Left renal cortex interstitium (tissue), 4 donors: ENCODE data around the gene WNT5B. TPM values are rescaled to one million over a fixed set of nuclear protein-coding genes. Genes with fewer than 3 reads are reported as not detected.
A peak's percentile ranks its signal among the peaks of the same experiment; 100 is the strongest.

Source experiments
- DNase-seq, 4 donors: peaks; one replicate each; pipeline ENCODE4 v3.0.0-alpha.2; 2013; ENCODE audit warnings: low read depth in 4 of 4, low spot score in 2 of 4, missing footprints in 1 of 4
- polyA plus RNA-seq, 4 donors: library from polyadenylated mRNA; unstranded; fragments of 120-200 nt; gene quantifications; one replicate each; pipeline ENCODE4 v1.2.1, GENCODE V29; 2013; ENCODE audit not compliant: insufficient read length in 4 of 4

WNT5B gene
- polyA plus RNA-seq, 4 donors = 5.2 to 10.7 (median 6.9) TPM

DNA sequence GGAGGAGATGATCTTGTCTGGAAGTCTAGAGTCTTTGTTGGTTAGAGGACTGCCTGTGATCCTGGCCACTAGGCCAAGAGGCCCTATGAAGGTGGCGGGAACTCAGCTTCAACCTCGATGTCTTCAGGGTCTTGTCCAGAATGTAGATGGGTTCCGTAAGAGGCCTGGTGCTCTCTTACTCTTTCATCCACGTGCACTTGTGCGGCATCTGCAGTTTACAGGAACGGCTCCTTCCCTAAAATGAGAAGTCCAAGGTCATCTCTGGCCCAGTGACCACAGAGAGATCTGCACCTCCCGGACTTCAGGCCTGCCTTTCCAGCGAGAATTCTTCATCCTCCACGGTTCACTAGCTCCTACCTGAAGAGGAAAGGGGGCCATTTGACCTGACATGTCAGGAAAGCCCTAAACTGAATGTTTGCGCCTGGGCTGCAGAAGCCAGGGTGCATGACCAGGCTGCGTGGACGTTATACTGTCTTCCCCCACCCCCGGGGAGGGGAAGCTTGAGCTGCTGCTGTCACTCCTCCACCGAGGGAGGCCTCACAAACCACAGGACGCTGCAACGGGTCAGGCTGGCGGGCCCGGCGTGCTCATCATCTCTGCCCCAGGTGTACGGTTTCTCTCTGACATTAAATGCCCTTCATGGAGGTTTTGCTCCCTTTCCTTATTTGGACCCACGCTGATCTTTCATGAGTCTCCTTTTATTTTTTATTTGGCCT is 17.7 kb downstream of the WNT5B start:
- DNase-seq = no peak

DNA sequence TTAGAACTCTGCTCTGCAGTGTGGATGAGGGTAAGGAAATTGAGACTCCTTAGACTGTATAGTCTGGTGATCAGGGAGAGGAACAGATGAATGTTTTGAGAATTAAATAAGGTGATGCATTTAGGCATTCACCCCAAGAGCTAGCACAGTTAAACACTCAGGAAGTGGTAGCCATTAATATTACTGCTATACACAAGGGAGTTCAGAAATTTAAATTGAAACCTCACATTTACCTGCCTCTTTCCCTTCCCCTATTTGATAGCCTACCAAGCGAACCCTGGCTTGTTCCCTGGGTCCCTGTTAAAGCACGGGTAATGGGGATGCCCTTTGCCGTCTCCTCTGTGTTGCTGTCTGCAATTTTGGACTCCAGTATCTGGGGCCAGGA is 18.2 kb downstream of the WNT5B start:
- no peak for DNase-seq

DNA sequence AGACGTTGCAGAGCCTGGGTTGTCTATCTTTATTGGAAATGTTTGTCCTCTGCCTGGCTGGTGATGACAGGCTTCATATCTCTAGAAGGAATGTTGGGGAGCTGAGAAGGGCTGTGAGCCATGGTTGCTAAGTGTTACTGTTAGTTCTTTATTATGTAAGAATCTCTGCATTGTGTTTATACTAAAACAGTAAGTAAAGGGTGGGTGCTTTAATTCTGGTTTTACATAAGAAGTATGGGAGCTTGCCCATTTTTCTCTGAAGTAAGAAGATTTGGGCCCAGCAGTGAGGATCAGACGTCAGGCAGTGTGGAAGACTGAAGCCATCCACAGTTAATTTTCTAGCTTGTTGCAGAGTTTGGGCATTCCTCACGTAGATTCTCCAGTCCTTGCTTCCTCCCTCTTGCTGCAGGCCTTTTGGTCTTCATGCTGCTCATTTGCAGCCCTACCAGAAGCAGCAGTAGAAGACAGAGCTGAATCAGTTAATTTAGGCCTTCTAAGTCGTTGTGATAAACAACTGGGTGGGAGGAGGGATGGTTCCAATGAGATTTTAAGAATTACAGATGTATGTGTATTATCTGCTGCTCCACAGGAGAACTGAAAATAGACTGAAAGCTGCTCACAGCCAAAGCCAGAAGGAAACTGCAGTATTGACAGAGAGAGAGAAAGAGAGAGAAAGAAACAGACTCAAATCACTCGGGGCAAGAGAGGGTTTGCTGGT is 21.4 kb downstream of the WNT5B start:
- no peak for DNase-seq

DNA sequence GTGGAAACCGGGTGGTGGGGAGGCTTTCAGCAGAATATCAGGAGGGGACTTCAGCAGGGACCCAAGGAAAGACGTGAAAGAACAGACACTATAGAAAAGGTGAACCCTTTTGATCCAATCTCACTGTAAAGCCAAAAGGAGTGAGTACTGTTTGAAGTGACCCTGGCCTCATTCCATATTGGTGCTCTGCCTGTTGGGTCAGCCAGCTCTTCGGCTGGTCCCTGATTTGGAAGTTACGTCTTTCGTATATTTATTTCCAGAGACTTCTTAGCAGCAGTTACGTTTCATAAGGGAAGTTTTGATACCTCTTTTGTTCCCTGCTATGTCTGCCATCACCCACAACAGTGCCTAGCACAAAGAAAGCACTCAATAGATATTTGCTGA is 21.9 kb downstream of the WNT5B start:
- DNase-seq = no peak

DNA sequence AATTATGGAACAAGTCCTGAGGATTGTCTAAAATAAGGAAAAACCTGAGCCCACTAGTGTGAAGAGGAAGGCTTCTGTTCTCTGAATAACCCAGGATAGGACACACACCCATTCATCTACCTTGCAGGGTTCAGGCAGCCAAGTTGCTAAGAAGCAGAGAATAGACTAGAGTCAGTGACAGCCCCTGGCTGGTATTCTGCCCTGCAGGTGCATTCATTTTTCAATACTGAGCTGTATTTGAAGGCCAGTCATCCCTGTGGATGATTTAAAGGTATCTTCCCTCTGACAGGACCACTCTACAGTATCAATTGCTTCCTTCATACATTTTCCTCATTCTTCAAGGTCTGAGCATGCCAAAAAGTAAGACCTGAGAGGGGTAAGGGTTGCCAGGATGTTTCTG is 22.9 kb downstream of the WNT5B start:
- DNase-seq = no peak

DNA sequence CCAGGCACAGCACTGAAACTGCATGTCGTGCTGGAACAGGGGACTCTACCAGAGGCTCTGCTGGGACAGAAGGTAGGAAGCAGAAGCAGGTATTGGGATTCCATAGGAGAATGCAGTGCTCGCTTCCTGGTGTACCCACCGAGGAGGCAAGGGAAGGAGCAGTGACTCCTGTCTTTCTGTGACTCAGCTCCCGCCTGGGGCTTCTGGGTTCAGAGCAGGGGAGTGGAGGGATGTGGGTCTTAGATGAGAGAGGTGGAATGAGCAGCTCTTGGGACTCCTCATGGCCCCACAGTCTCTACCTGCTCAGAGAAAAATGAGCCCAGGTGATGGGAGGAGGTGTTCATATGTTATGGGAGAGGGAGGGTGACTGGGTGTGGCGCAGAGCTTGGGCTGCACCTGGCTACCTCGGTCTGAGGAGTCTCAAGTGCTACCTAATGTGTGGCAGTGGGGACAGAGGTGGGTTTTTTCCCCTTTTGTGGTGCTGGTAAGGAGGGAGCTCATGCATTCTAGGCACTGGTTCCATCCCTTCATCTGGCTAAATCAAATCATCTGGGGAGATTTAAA is 26.3 kb downstream of the WNT5B start:
- no peak for DNase-seq

DNA sequence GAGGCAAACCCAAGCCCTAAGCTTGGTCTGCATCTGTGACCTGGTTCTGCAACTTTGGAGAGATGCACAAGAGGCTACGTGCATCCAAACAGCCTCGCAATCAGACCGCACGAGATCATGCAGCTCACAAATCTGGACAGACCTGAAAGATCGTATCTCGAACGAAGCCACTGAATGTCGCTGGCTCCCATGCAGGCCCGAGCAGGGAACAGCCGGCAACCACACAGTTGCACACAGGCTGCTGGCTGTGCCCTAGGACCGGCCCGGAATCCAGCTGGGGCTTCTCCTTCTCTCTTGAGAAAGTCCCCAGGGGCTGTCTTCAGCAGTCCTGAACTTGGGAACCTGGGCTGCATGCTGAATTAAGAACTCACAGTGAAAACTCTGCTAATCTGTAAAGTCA is 27.9 kb downstream of the WNT5B start:
- no peak for DNase-seq

DNA sequence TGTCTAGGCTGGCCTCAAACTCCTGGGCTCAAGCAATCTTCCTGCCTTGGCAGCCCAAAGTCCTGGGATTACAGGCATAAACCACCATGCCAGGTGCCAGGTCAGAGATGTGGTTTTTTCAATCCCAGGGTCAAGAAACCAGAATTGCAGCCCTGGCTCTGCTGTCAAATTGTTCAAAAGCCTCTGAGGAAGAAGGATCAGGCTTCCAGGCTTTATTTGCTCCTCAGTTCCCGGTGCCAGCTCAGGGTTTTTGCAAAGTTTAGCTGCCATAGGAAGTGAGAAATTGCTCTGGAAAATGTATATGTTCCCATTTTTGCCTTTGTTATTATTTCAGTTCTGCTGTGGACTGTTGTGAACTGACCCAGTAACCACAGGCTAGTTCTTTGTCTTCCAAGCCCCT is 28.7 kb downstream of the WNT5B start:
- DNase-seq = no peak

DNA sequence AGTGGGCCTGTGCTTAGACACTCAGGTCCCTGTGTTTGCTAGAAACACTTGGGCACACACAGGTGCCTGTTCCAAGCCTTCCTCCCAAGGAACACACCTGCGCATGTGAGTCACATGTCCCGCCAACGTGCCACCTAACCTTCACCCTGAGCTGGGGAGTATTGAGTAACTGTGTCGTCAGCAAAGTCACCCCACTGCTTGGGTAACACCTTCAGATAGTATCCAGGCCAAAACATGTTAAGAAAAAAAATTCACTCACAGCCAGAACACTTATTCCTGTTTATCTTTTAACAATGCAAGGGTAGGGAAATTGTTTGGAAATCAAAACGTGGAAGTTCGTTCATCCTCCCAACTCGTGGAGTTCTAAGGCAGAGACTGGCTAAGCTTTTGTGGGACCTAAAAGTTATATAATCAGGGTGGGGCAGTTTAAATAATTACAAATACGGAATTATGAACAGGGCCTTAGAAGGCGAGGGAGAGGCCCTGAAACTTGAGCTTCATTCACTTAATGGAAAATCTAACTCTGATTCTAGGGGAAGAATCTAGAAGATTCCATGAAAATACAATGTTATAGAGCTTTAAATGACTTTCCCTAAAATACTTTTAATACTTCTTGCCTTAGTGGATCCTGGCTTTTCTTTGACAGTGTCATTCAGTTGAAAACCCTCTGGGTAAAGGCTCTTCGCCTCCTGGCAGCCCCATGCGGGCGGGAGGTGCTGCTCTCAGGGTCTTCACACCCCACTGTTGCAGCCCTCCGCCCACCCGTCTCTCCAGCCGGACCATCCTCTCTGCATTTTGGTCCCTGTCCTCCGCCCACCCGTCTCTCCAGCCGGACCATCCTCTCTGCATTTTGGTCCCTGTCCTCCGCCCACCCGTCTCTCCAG is 31.5 kb downstream of the WNT5B start:
- no peak for DNase-seq

DNA sequence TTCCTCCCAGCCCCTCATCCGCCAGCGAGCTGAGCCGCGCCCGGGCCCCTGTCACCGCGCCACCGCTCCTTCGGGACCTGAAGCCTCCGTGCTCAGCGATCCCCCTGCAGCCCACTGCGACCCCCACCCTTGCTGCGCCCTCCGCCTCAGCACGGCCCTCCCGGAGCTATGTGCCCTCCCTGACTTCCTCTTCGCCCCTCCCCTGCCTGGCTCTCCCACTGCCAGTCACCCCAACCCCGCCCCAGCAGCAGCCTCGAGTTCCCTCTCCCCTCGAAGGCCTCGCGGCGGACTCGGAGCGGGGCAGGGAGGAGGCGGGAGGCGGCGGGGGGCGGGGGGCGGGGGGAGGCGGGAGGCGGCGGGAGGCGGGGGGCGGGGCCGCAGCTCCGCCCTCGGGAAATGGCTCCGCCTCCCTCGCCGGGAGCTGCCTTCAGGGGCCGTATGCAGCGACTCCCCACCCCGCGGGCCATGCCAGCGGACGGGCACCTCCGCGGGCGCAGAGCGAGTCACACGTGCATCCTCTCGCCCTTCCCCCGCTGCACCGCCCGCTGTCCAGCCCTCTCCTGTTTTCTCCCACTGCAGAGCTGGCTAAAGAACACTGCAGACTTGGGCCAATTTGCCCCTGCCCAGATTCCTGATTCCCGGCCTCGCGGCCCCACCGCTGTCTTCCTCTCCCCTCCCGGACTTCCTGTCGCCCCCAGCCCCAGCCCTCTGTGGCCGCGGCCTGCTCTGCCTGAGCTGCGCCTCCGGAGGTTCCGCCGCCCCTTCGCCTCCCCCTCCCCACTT is 32.7 kb downstream of the WNT5B start:
- DNase-seq = peak in 2 of 4 donors; percentile 55

DNA sequence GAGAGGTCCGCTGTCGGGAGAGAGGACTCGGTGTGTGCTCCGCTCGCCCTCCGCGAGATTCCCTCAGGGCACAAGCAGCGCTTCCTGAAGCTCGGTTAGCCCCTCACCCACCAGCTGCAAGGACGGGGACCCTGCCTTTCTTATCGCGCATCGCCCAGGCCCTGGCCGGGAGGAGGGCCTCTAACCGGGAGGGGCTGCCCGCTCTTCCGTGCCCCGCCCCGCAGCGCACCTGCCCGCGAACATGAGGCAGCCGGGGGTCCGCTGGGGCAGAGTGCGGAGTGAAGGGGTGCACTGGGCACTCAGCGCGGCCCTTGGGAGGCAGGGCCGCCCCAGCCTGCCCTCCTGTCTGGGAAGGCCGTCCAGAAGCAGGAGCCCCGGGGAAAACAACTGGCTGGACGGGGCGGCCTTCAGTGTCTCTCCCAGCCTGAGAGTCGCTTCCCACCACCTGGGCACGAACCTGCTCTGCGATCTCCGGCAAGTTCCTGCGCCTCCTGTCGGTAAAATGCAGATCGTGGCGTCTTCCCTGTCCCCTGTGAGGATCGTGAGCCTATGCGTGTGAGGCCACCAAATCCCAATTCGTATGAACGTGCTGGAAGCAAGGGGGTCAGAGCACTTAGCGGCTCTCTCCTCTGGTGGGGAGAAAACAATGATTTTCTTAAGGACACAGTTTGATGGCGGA is 33.9 kb downstream of the WNT5B start:
- DNase-seq = peak in 1 of 4 donors; percentile 37

DNA sequence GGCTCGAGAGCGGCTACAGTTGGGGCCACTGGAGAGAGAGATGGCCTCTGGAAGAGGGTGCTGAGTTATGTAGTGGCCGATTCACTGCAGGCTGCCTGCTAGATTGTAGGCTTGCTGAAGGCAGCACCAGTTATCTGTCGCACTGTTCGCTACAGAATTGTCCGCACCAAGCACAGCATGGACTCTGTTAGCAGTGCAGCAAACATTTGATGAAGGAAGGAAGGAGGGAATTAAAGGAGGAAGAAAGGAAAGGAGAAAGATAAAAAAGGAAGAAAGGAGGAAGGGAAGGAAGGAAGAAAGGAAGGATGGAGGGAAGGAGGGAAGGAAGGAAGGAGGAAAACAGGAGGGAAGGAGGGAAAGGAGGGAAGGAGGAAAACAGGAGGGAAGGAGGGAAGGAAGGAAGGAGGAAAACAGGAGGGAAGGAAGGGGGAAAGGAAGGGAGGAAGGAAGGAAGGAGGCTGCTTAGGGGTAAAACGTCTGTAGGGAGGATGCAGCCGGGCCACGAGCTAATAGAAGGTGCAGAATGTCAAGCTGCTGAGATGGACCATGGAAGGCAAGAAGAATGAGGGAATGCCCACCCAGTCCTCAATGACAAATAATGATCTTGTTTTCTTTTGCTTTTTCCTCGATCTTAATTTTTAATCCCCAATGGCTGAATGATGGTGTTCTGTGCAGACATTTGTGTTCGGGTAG is 34.6 kb downstream of the WNT5B start:
- no peak for DNase-seq

DNA sequence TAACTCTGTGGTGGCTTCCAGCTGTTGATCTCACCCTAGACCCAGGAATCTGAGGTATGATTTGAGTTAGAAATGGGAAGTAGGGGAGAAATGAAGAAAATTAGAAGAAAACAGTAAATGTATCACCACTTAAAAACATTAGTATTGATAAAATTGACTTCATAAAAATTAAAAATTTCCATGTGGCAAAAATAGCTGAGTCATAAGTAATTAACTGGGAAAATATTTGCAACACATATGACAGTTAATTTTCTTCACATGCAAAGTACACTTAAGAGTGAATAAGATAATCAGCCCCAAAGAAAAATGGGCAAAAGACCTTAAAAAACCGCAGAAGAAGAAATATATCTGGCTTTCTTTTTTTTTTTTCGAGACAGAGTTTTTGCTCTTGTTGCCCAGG is 36.3 kb downstream of the WNT5B start:
- no peak for DNase-seq

DNA sequence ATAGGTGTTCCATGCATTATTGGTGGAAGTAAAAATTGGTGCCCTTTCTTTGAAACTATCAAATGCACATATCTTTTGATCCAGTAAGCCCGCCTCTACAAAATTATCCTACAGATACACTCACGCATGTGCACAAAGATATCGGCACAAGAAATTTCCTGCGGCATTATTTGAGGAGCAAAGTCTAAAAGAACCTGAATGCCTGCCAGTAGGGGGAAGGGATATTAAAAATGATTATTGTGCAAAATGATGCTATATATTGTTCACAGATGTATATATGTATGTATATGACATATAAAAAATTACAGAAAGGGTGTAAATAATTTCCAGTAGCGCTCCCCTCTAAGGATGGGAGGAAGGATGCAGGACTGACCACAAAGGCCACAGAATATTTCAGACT is 37.2 kb downstream of the WNT5B start:
- DNase-seq = no peak

DNA sequence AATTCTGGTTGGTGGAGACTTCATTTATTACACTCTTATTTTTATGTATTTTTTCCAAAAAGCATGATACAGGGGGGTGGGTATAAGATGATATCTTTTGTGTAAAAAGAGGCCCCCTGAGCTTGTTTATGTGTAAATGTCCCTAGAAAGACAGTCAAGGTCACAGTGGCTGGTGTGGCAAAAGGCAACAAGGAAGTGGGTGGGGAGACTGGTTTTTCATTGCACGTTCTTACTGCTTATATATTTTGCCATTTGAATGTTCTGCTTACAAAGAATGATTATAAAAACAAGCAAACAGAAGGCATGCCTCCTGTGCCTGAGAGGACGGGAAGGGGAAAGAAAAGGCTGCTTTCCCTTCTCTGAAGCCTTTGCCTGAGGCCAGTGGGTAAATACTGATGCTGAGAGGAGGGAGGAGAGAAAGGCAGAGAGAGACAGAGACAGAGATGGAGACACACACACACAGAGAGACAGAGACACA is 37.7 kb downstream of the WNT5B start:
- DNase-seq = no peak

DNA sequence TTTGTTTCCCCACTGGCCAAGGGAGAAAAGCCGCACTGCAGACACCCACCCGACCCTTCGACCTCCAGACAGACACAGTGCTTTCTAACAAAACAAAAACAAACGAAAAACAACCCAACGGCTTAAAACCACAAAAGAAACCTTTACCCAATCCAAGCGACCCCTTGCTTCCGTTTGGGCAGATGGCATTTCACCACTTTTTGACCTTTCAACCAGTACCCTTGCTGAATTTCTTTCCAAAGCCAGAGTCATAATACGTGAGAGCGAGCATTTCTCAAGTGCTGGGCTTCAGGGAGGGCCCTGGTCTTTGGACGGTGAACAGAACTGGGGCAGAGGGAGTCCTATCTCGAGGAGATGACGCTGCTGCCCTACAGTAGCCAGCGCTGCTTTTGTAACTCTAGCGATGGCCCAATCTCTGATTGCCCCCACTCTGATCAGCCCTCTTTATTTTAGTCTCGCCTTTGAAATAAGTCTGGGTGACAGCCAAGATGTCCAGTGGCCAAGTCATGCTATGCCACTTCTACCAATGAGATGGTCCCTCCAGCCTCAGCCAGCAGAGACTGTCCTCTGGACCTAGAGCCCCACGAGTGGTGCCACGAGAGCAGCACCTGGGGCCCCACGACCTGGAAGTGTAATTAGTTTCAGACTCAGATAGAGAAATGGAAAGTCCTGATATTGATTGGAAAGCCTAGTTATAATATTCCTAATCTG is 40.0 kb downstream of the WNT5B start:
- no peak for DNase-seq

DNA sequence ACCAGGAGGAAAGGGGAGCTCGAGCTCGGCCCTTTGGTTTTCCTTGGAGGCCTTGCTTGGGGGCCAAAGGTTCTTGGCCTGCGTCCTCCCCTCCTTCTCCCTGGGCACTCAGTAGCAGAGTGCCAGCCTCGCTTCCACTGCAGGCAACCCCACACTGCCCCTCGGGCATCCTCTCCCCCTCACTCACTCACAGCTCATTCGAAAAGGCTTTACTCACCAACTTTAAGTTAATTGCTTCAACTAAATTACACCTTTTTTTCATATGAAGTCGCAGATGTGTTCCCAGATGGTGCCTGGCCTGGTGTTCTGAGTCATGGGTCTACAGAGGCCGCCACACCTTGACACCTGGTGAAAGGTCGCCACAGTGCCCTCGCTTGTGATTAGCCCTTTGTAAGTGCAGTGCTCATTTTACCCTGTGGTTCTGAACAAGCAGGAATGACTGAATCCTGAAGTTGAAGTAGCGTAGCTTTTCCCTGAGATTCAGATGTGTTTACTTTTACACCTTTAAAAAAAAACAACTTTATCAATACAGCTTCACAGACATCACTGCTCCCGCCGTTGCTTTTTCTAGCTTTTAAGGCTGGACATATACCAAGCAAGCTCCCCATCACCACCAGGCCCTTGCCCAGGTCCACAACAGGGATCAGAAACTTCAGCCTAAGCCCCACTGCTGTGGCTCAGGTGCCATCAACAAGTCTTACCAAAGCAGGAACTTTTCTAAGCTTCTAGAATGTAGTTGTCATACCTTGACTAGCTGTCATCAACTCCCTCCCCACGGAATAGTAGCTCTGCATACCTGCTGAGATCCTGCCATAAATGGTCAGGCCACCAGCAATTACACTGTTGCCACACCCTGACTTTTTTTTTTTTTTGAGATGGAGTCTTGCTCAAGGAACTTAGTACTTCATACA is 41.6 kb downstream of the WNT5B start:
- DNase-seq = no peak
